SW480 (cell line): ENCODE measurements around the gene RAB30.
A peak's percentile ranks its signal among the peaks of the same experiment; 100 is the strongest.
"Not testable (repeated sequence)": the region's sequence is repeated elsewhere in the genome, so short reads cannot be mapped to it uniquely, and the experiment has no call there.

Source experiments
- DNase-seq: peaks from one replicate; pipeline ENCODE4 v3.0.0-alpha.2; 2016; ENCODE audit warnings: low spot score

Gene RAB30

DNA sequence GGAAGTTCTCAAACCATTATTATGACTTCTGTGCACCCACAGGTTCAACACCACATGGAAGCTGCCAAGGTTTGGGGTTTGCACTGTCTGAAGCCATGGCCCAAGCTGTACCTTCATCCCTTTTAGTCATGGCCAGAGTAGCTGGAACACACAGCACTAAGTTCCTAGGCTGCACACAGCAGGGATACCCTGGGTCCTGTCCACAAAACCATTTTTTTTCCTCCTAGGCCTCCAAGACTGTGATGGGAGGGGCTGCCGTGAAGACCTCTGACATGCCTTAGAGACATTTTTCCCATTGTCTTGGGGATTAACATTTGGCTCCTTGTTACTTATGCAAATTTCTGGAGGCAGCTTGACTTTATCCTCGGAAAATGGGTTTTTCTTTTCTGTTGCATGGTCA, 127.5 kb downstream of the RAB30 start:
- no peak for DNase-seq

DNA sequence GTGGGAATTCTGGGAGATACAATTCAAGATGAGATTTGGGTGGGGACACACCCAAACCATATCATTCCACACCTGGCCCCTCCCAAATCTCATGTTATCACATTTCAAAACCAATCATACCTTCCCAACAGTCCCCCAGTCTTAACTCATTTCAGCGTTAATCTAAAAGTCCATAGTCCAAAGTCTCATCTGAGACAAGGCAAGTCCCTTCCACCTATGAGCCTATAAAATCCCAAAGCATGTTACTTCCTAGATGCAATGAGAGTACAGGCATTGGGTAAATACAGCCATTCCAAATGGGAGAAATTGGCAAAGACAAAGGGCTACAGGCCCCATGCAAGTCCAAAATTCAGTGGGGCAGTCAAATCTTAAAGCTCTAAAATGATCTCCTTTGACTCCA, 128.3 kb downstream of the RAB30 start:
- DNase-seq: not testable (repeated sequence)

DNA sequence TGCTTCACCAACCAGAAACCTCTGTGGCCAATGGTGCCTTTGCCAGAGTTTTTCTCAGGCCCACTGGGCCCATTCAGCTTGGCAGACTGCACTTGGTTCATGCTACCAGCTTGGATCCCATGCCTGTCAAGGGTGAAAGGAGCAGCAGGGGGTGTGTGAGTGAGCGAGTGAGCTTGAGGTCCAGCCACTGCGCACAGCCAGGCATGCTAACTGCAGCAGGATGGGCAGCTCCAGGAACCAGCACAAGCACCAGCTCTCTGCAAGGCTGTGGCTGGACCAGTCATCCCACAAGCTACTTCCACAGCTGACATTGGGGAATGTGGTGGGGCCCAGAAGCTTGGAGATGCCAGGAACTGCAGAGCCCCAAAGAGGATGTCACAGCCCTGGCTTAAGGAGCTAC, 129.3 kb downstream of the RAB30 start:
- DNase-seq: no peak

DNA sequence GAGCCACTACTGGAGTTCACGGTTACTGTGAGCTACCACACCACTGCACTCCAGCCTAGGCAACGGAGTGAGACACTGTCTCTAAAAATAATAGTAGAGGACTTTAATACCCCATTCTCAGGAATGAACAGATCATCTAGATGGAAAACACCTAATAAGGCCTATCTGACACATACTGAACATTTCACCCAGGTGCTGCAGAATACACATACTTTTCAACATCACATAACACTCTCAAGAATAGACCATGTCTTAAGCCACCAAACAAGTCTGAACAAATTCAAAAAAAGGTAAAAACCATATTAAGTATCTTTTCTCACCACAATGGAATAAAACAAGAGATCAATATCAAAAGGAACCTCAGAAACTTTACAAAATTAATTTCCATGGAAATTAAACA, 132.2 kb downstream of the RAB30 start:
- no peak for DNase-seq

DNA sequence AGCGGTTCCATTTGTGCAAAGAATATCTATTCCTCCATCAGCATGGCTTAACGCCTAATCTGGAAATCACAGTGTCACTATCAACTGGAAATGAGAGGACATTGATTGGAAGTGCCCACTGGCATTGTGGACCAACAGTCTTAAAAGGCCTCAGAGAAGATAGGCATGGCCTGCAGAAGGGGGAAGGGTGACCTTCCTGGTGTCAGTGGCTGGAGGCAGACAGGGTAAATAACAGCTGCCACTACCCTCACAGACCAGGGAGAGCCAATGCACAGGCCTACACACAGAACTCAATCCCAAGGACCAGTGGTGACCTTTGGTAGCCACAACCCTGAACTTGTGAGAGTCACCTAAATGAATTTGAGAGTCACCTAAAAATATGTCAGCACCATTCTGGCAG, 134.1 kb downstream of the RAB30 start:
- no peak for DNase-seq

DNA sequence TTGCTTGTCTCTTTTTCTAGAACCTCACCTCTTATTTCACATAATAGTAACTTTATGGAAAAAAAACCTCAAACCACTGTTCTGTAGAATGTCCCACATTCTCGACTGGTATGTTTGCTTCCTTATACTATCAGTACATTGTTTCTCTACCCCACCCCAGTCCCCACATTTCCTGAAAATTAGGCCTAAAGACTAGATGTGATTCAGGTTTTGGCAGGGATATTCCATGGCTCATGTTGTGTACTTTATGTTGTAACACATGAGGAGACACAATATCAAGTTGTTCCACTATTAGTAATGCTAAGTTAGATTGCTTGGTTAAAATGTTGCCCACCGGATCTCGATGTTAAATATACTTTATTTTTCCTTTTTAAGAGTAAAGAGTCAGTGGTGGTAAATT, 135.4 kb downstream of the RAB30 start:
- no peak for DNase-seq

DNA sequence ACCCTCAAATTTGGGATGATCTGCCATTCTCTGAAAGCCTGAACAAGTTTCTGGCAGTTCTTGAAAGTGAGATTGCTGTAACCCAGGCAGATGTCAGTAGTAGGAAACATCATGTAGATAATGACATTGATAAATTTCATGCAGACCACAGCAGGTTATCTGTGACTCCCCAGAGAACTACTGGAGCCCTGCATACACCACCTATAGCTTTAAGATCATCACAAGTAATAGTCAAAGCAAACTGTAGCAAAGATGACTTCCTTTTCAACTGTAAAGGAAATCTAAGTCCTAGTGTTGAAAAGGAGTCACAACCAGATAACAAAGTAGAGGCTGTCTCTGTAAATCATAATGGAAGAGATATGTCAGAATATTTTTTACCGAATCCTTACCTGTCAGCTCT, 139.1 kb downstream of the RAB30 start:
- no peak for DNase-seq

DNA sequence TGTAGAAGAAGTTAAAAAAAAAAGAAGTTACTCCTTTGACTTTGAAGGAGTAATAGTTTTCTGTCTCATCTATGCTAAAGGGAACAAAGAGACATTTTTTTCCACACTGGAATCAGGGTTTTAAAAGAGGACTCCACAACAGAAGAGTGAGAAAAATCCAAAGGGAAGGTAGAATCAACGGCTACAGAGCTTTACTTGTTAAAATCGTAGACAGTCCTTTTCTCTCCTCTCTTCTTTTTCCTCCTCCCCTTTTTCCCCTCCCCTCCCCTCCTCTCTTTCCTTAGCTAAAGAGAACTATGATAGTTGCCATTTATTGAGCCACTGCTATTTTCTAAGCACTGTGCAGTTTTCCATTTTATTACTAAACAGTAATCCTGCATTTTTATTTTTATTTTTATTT, 141.0 kb downstream of the RAB30 start:
- DNase-seq: no peak

DNA sequence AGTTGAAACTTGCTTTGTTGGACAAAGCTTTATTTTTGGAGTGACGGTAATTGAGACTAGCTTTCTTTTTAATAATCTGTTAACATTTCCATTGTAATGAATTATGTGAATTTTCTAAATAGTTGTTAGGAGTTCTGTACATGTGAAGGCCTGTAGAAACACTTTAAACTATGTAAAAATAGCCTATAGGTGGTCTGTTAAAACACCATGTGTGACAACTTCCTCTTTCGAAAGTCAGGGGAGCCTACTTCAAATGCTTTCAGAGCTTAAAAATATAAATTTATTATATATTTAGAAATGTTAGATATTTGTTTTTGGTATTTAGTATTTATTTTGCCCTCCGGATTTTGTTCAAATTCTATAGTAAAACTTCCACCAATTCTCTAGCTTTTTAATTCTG, 141.5 kb downstream of the RAB30 start:
- DNase-seq: no peak

DNA sequence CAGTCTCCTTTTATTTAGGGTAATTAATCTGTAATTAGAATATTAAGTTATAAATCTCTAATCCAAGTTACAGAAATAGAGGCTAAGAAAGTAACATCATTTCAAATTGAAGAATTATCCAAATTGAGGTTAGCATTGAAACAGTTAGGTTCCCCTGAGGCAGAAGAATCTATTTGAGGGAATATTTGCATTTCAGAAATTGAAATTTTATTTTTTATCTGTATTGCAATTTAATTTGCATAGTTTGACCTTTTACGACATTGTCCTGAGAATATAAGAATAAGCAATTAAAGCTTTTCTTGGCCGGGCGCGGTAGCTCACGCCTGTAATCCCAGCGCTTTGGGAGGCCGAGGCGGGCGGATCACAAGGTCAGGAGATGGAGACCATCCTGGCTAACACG, 142.6 kb downstream of the RAB30 start:
- no peak for DNase-seq

DNA sequence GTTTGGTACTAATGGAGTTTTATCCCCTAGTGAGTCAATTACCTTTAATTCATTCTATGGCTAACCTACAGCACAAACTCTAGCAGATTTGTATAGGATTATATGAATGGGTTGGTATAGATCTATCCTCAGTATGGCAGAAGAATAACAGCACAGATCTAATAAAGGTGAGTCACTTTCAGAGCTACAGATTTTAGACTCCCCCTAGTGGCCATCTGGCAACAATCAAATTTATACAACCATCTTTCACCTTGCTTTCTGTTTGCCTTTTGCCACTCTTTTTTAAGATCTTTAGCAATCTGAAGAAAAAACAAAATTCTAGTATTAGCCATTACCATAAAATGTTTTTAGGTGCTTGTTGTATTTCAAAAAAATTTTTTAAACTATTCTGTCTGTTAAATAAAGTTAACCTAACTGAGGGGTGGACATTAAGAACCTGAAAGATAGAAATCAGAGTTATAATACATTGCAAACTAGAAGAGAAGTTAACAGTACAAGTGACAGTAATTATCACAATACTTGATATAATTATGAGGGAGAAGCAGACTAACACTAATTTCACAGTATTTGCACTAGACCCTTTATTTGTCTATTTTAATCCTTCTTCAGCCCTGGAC, 144.3 kb downstream of the RAB30 start:
- DNase-seq: peak; percentile 78

DNA sequence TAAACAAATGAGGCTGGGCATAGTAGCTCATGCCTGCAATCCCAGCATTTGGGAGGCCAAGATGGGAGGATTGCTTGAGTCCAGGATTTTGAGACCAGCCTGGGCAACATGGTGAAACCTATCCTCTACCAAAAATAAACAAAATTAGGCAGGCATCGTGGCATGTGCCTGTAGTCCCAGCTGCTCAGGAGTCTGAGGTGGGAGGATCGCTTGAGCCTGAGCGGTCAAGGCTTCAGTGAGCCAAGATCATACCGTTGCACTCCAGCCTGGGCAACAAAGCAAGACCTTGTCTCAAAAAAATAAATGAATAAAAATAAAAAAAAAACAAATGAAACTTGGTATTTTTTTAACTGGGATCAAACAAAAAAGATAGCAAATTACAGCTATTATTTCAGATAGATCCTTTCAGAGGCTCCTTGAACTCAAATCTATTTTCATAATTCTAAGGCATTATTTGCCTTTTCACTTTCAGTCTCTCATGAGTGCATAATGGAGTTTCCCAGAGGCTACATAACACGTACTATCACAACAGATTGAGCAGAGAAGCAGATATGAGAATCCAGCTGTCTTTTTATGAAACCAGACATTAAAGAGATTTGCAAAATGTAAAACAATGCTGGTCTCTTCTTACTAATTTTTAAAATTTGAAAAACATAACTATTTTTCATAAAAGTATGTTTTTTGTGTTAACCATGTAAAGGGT, 147.0 kb downstream of the RAB30 start:
- DNase-seq: no peak
